Measurements from ENCODE around the gene DACH1.

Gene DACH1

GRCh38 chr13:71774863-71775262 lies 92.1 kb downstream of the DACH1 start:
- no peak for DNase-seq (ENCODE audit: low read depth)

- DNase-seq (ENCODE audit: low read depth): no peak
Observed at GRCh38 chr13:71773531-71773930, 93.5 kb downstream of the DACH1 start.

- DNase-seq (ENCODE audit: low read depth): no peak
Observed at GRCh38 chr13:71772361-71772760, 94.6 kb downstream of the DACH1 start.

- no peak for DNase-seq (ENCODE audit: low read depth)
Observed at GRCh38 chr13:71771144-71771543, 95.9 kb downstream of the DACH1 start.

- no peak for DNase-seq (ENCODE audit: low read depth)
Observed at GRCh38 chr13:71770710-71771109, 96.3 kb downstream of the DACH1 start.

GRCh38 chr13:71768881-71769280 lies 98.1 kb downstream of the DACH1 start:
- no peak for DNase-seq (ENCODE audit: low read depth)

- no peak for DNase-seq (ENCODE audit: low read depth)
Observed at GRCh38 chr13:71759651-71760511, 107.1 kb downstream of the DACH1 start.

- no peak for DNase-seq (ENCODE audit: low read depth)
Observed at GRCh38 chr13:71758828-71759227, 108.2 kb downstream of the DACH1 start.

- no peak for DNase-seq (ENCODE audit: low read depth)
Observed at GRCh38 chr13:71754407-71754974, 112.5 kb downstream of the DACH1 start.

- no peak for DNase-seq (ENCODE audit: low read depth)
Observed at GRCh38 chr13:71752775-71753513, 114.1 kb downstream of the DACH1 start.

- DNase-seq (ENCODE audit: low read depth): no peak
Observed at GRCh38 chr13:71751073-71751472, 115.9 kb downstream of the DACH1 start.

- DNase-seq (ENCODE audit: low read depth): no peak
Observed at GRCh38 chr13:71730267-71730666, 136.7 kb downstream of the DACH1 start.

- no peak for DNase-seq (ENCODE audit: low read depth)
Observed at GRCh38 chr13:71729441-71729840, 137.6 kb downstream of the DACH1 start.

- no peak for DNase-seq (ENCODE audit: low read depth)
Observed at GRCh38 chr13:71727662-71728061, 139.3 kb downstream of the DACH1 start.

GRCh38 chr13:71727042-71727441 lies 140.0 kb downstream of the DACH1 start:
- no peak for DNase-seq (ENCODE audit: low read depth)

- DNase-seq (ENCODE audit: low read depth): no peak
Observed at GRCh38 chr13:71722206-71722605, 144.8 kb downstream of the DACH1 start.

GRCh38 chr13:71721104-71721503 lies 145.9 kb downstream of the DACH1 start:
- no peak for DNase-seq (ENCODE audit: low read depth)

GRCh38 chr13:71718931-71719330 lies 148.1 kb downstream of the DACH1 start:
- no peak for DNase-seq (ENCODE audit: low read depth)

- DNase-seq (ENCODE audit: low read depth): no peak
Observed at GRCh38 chr13:71714802-71715375, 152.1 kb downstream of the DACH1 start.

- no peak for DNase-seq (ENCODE audit: low read depth)
Observed at GRCh38 chr13:71712988-71713653, 153.9 kb downstream of the DACH1 start.

- DNase-seq (ENCODE audit: low read depth): no peak
Observed at GRCh38 chr13:71704656-71705055, 162.3 kb downstream of the DACH1 start.

- DNase-seq (ENCODE audit: low read depth): no peak
Observed at GRCh38 chr13:71703138-71703537, 163.9 kb downstream of the DACH1 start.
